ENCODE measurements around the gene YBX3.

YBX3 gene

DNA sequence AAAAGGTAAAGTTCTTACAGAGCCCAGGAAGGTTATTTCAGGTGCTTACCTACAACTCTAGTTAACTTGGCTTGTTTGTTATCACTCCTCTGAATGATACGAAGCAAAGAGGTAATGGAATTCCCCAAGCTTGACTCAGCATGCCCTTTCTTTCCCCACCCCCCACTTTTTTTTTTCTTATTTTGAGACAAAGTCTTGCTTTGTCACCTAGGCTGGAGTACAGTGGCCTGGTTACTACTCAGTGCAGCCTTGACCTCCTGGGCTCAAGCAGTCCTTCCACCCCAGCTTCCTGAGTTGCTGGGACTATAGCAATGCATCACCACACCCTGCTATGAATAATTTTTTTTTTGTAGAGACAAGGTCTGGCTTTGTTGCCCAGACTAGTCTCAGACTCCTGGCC, 17.1 kb upstream of the YBX3 start:
- H3K9me2 ChIP-seq (replicated peaks; ENCODE audit: insufficient read depth, low read length) = no peaks in the 10 kb centered on the region
- no peaks in the 10 kb centered on the region for H3K27me3 ChIP-seq (replicated peaks; ENCODE audit: insufficient read depth, low read length)
- H4K20me1 ChIP-seq (ENCODE audit: insufficient read depth, low read length) = no peaks in the 10 kb centered on the region
- peaks cover 17% of the 10 kb centered on the region for H3K4me1 ChIP-seq (ENCODE audit: low read length)
- H3K9me3 ChIP-seq (replicated peaks; ENCODE audit: insufficient read depth, low read length) = no peaks in the 10 kb centered on the region
- no peaks in the 10 kb centered on the region for H3F3A ChIP-seq (ENCODE audit: insufficient read depth, low read length)
- 0 out of 2 replicates have a peak overlapping the region, but pooled peaks have one; percentile 18 for H3K4me2 ChIP-seq (ENCODE audit: low read depth, low read length)
- H3K4me3 ChIP-seq (ENCODE audit: low read length) = no peak overlapping the region
- peak overlapping the region; percentile 28; the same call in 1 of the 2 replicates for H3K27ac ChIP-seq (ENCODE audit: low read length)
- DNase-seq = peak; percentile 69
- H2AFZ ChIP-seq (ENCODE audit: low read length) = no peak overlapping the region
- H3K9ac ChIP-seq (ENCODE audit: low read length) = no peak overlapping the region
- H3K36me3 ChIP-seq (replicated peaks; ENCODE audit: insufficient read depth, low read length) = no peaks in the 10 kb centered on the region
- TF ChIP-seq CTCF (IDR thresholded peaks at IDR 0.05; ENCODE audit: low read length) = no peak
- TF ChIP-seq EZH2 (optimal IDR thresholded peaks at IDR 0.05; ENCODE audit: low read depth, low read length) = no peak
- TF ChIP-seq EZH2phosphoT487 (IDR thresholded peaks at IDR 0.05; ENCODE audit: low read length) = no peak
- H3K79me2 ChIP-seq (ENCODE audit: low read length) = no peaks in the 10 kb centered on the region

DNA sequence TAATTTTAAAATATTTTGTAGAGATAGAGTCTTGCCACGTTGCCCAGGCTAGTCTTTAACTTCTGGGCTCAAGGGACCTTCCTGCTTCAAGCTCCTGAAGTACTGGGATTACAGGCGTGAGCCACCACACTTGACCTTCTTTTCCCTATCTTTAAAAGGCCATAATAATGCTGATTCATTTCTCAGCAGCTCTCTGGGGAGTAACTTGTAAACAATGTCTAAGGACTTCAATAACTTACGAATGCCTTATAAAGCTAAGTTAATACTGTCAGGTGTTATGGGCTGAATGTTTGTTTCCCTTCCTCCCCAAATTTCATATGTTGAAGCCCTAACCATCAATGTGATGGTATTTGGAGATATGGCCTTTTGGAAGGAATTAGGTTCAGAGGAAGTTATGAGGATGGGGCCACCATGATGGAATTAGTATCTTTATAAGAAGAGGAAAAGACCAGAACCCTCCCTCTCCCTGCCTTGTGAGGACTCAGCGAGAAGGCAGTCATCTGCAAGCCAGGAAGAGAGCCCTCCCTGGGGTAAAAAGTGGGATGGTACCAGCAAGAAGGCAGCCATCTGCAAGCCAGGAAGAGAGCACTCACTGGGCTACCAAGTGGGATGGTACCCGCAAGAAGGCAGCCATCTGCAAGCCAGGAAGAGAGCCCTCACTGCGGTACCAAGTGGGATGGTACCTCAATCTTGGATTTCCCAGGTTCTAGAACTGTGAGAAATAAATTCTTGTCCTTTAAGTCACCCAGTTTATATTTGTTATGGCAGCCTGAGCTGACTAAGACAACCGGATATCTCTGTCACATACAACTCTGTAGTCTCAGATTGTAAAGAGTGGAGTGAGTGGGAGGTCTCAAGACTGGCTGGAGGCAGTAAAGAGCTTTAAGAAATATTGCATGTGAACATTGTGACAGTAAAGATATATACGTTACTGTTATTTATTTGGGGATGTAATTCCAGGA, 16.3 kb upstream of the YBX3 start:
- Histone ChIP-seq H3K9me2 (replicated peaks; ENCODE audit: insufficient read depth, low read length) (no peaks in the 10 kb centered on the region), H3K79me2 (ENCODE audit: low read length) (no peaks in the 10 kb centered on the region), H4K20me1 (ENCODE audit: insufficient read depth, low read length) (no peaks in the 10 kb centered on the region), H3K36me3 (replicated peaks; ENCODE audit: insufficient read depth, low read length) (no peaks in the 10 kb centered on the region), H3K27me3 (replicated peaks; ENCODE audit: insufficient read depth, low read length) (no peaks in the 10 kb centered on the region), H3K27ac (ENCODE audit: low read length) (peak overlapping the region; percentile 28; the same call in 1 of the 2 replicates), H3K9me3 (replicated peaks; ENCODE audit: insufficient read depth, low read length) (no peaks in the 10 kb centered on the region), H3K9ac (ENCODE audit: low read length) (no peak overlapping the region), H3K4me3 (ENCODE audit: low read length) (no peak overlapping the region), H3K4me1 (ENCODE audit: low read length) (peaks cover 17% of the 10 kb centered on the region), H2AFZ (ENCODE audit: low read length) (no peak overlapping the region), H3K4me2 (ENCODE audit: low read depth, low read length) (0 out of 2 replicates have a peak overlapping the region, but pooled peaks have one; percentile 18), H3F3A (ENCODE audit: insufficient read depth, low read length) (no peaks in the 10 kb centered on the region)
- no peak for DNase-seq
- no peak for TF ChIP-seq CTCF (IDR thresholded peaks at IDR 0.05; ENCODE audit: low read length)
- TF ChIP-seq EZH2 (optimal IDR thresholded peaks at IDR 0.05; ENCODE audit: low read depth, low read length) = no peak
- TF ChIP-seq EZH2phosphoT487 (IDR thresholded peaks at IDR 0.05; ENCODE audit: low read length) = no peak

- Histone ChIP-seq H2AFZ (ENCODE audit: low read length) (no peak overlapping the region), H3K36me3 (replicated peaks; ENCODE audit: insufficient read depth, low read length) (no peaks in the 10 kb centered on the region), H3K27me3 (replicated peaks; ENCODE audit: insufficient read depth, low read length) (no peaks in the 10 kb centered on the region), H3K4me3 (ENCODE audit: low read length) (no peak overlapping the region), H3K4me2 (ENCODE audit: low read depth, low read length) (no peak overlapping the region), H3K9me3 (replicated peaks; ENCODE audit: insufficient read depth, low read length) (no peaks in the 10 kb centered on the region), H3F3A (ENCODE audit: insufficient read depth, low read length) (no peaks in the 10 kb centered on the region), H3K79me2 (ENCODE audit: low read length) (no peaks in the 10 kb centered on the region), H4K20me1 (ENCODE audit: insufficient read depth, low read length) (no peaks in the 10 kb centered on the region), H3K4me1 (ENCODE audit: low read length) (peaks cover 17% of the 10 kb centered on the region), H3K27ac (ENCODE audit: low read length) (no peak overlapping the region), H3K9me2 (replicated peaks; ENCODE audit: insufficient read depth, low read length) (no peaks in the 10 kb centered on the region), H3K9ac (ENCODE audit: low read length) (no peak overlapping the region)
- TF ChIP-seq EZH2 (optimal IDR thresholded peaks at IDR 0.05; ENCODE audit: low read depth, low read length) = no peak
- TF ChIP-seq CTCF (IDR thresholded peaks at IDR 0.05; ENCODE audit: low read length) = no peak
- TF ChIP-seq EZH2phosphoT487 (IDR thresholded peaks at IDR 0.05; ENCODE audit: low read length) = no peak
- DNase-seq = no peak
These were observed 14.1 kb upstream of the YBX3 start for GRCh38 chr12:10737249-10737648.
